Measurements from ENCODE around the gene FLCN. TPM values are rescaled to one million over a fixed set of nuclear protein-coding genes. Genes with fewer than 3 reads are reported as not detected.

The FLCN gene
- polyA plus RNA-seq, 2 of the 4 experiments (the other 2 are of a cell fraction), result 14.2 to 25.1 TPM

- TF ChIP-seq ELK1 (IDR thresholded peaks at IDR 0.05; ENCODE audit: low read depth, low read length) (no peak), FOXS1 (CRISPR knock-in tag; IDR thresholded peaks at IDR 0.05) (no peak), ESRRA (IDR thresholded peaks at IDR 0.05; ENCODE audit: borderline replicate concordance, low read length) (no peak), JUNB (IDR thresholded peaks at IDR 0.05) (no peak), NR3C1 (IDR thresholded peaks at IDR 0.05) (no peak), JUN (IDR thresholded peaks at IDR 0.05) (no peak)
Observed at GRCh38 chr17:17241656-17242055, 4.7 kb upstream of the FLCN start (continued).

GRCh38 chr17:17239832-17240231 lies 2.9 kb upstream of the FLCN start:
- ATAC-seq (no peak), FAIRE-seq (no peak), DNase-seq (ENCODE audit: low read depth in 1 of 2, low spot score in 1 of 2) (no peak)
- POLR2A ChIA-PET, result no interaction called here
- Histone ChIP-seq H3K9me3 (no peaks in the 10 kb centered on the region), H3K4me1 (peaks cover 16% of the 10 kb centered on the region), H3K4me3 (no peak overlapping the region), H3K27ac (no peak overlapping the region), H3K4me2 (no peak overlapping the region)
- 44% methylated on average over 1 of the region's 1 CpG for WGBS (ENCODE audit: missing lambda C conversion rate)
- TF ChIP-seq EHMT2 (IDR thresholded peaks at IDR 0.05; ENCODE audit: low read depth) (no peak), ATOH8 (CRISPR knock-in tag; IDR thresholded peaks at IDR 0.05; ENCODE audit: low read depth) (no peak), RAD21 (conservative IDR thresholded peaks at IDR 0.05 in 1 of 2, IDR thresholded peaks at IDR 0.05 in 1 of 2) (no peak), HES2 (IDR thresholded peaks at IDR 0.05) (no peak), JUNB (IDR thresholded peaks at IDR 0.05) (no peak), FOXS1 (CRISPR knock-in tag; IDR thresholded peaks at IDR 0.05) (no peak), ELK1 (IDR thresholded peaks at IDR 0.05; ENCODE audit: low read depth, low read length) (no peak), JUN (IDR thresholded peaks at IDR 0.05) (no peak), MAX (IDR thresholded peaks at IDR 0.05) (no peak)
- CTCF ChIA-PET, result no interaction called here

GRCh38 chr17:17236295-17237025 lies 508 bp downstream of the FLCN start:
- FAIRE-seq (no peak), DNase-seq (ENCODE audit: low read depth in 1 of 2, low spot score in 1 of 2) (peak; percentile 36 to 44), ATAC-seq (peak; percentile 45 to 57)
- WGBS (ENCODE audit: missing lambda C conversion rate), result 3% methylated on average over 19 of the region's 31 CpGs
- ChIA-PET POLR2A (interaction anchor here (0.7 to 1.1 kb wide), 4 partner anchors 10 to 174 kb away, joined by 3 to 6 read pairs (median 4); no protein-coding TSS in a partner anchor), CTCF (interaction anchor here (0.6 to 2.9 kb wide), 7 partner anchors 11 to 269 kb away, joined by 3 to 11 read pairs (median 3); no protein-coding TSS in a partner anchor)
- TF ChIP-seq POLR2A (IDR thresholded peaks at IDR 0.05; ENCODE audit: low read length), result no peak
- no peak for TF ChIP-seq ZC3H11A (IDR thresholded peaks at IDR 0.05)
- no peak for TF ChIP-seq CBX2 (IDR thresholded peaks at IDR 0.05; ENCODE audit: borderline replicate concordance, low read depth)
- peak; percentile 92; the same call in 1 of the 2 replicates for TF ChIP-seq PHF8 (IDR thresholded peaks at IDR 0.05; ENCODE audit: borderline replicate concordance, low read depth)
- no peak for TF ChIP-seq EHMT2 (IDR thresholded peaks at IDR 0.05; ENCODE audit: low read depth)
- H3K4me1 ChIP-seq, result peaks cover 16% of the 10 kb centered on the region
- peak overlapping the region; percentile 93 for H3K4me2 ChIP-seq
- peak overlapping the region; percentile 82 to 97 for H3K27ac ChIP-seq
- H3K4me3 ChIP-seq, result peak overlapping the region; percentile 85
- no peaks in the 10 kb centered on the region for H3K9me3 ChIP-seq

Measured in A549 (cell line).